Stomach (tissue), 9 donors: ENCODE data around the gene EMILIN1. TPM values are rescaled to one million over a fixed set of nuclear protein-coding genes. Genes with fewer than 3 reads are reported as not detected.
A peak's percentile ranks its signal among the peaks of the same experiment; 100 is the strongest.
"Not testable (repeated sequence)": the region's sequence is repeated elsewhere in the genome, so short reads cannot be mapped to it uniquely, and the experiment has no call there.

Experiments used
- DNase-seq, 2 donors: peaks; one replicate each; pipeline versions ENCODE4 v3.0.0 to v3.0.0-alpha.2; 2013 to 2019
- H3K27ac ChIP-seq, 5 donors: fragments of 200-600 bp in 4 of 5; sonication (generic) in 4 of 5; one replicate each; pipeline ENCODE4 v1.5.1; 2013 to 2019; ENCODE audit warnings: mild to moderate bottlenecking in 1 of 5, moderate library complexity in 1 of 5
- H3K27me3 ChIP-seq, 3 donors: fragments of 200-600 bp; sonication (generic); one replicate each; pipeline ENCODE4 v1.5.1; 2017 to 2019; ENCODE audit warnings: mixed run types in 1 of 3
- H3K36me3 ChIP-seq, 4 donors: fragments of 200-600 bp; sonication (generic); 1 replicate in 3 of 4; 2 replicates in 1 of 4; pipeline ENCODE4 v1.5.1; 2016 to 2019
- H3K4me1 ChIP-seq, 4 donors: fragments of 200-600 bp; sonication (generic); one replicate each; pipeline ENCODE4 v1.5.1; 2016 to 2019
- H3K4me3 ChIP-seq, 4 donors: fragments of 200-600 bp; sonication (generic) in 3 of 4; one replicate each; pipeline ENCODE4 v1.5.1; 2016 to 2019; ENCODE audit warnings: mild to moderate bottlenecking in 1 of 4
- H3K9me3 ChIP-seq, 4 donors: fragments of 200-600 bp; sonication (generic); one replicate each; pipeline ENCODE4 v1.5.1; 2016 to 2019
- CTCF ChIP-seq, 7 experiments: fragments of 450-650 bp in 4 of 7; fragments of 200-600 bp in 3 of 7; sonication (generic) in 3 of 7; IDR thresholded peaks; one replicate each; pipeline ENCODE4 v1.5.1; 2016 to 2019; ENCODE audit warnings: antibody characterized with exemption in 7 of 7, control low read depth in 2 of 7, mild to moderate bottlenecking in 1 of 7
- EP300 ChIP-seq: sonication (generic); formaldehyde crosslinking; IDR thresholded peaks from one replicate; pipeline ENCODE4 v1.6.1; 2017; ENCODE audit warnings: antibody characterized with exemption
- POLR2A ChIP-seq, 4 donors: fragments of 450-650 bp; IDR thresholded peaks; one replicate each; pipeline ENCODE4 v1.6.1; 2016; ENCODE audit warnings: antibody characterized with exemption in 4 of 4, control low read depth in 2 of 4, mild to moderate bottlenecking in 1 of 4, moderate library complexity in 1 of 4
- POLR2AphosphoS5 ChIP-seq, 3 donors: sonication (generic); formaldehyde crosslinking; IDR thresholded peaks; one replicate each; pipeline ENCODE4 v1.6.1; 2016; ENCODE audit warnings: antibody characterized with exemption in 3 of 3
- WGBS, 5 donors: extraction: QIAGEN DNeasy Blood & Tissue Kit in 3 of 5; methylation state at CpG; one replicate each; pipeline versions ENCODE4 v1.1.5 to v1.1.7; 2013 to 2018; 5-methylcytosine and 5-hydroxymethylcytosine counted together
- intact Hi-C: fragments of 100-400 bp; cut with DNase I; formaldehyde crosslinking; loops from one replicate; pipeline ENCODE4 v1.15.1; 2023; ENCODE audit warnings: low total_unique reads
- polyA plus RNA-seq, 3 donors: library from polyadenylated mRNA; stranded (reverse); fragments of 200-250 nt; gene quantifications; one replicate each; pipeline ENCODE4 v1.2.3, GENCODE V29; 2013
- total RNA-seq, 5 donors: library from RNA; depleted of rRNA; stranded (reverse); fragments of >200 nt; gene quantifications; one replicate each; pipeline versions ENCODE4 v1.1.0 to v1.2.3, GENCODE V29; 2014 to 2016
- donor health status: healthy with polysubstance abuse.
- donor health status: Bipolar disorder and iron deficiency.
- donor health status: healthy.

The EMILIN1 gene
- total and polyA plus RNA-seq, 8 donors, result 17.5 to 208 (median 52.1) TPM

GRCh38 chr2:27073782-27074181 is 4.6 kb upstream of the EMILIN1 start:
- Histone ChIP-seq H3K27me3 (peaks cover 0 to 2% (median 0%) of the 10 kb centered on the region in 3 donors), H3K4me3 (no peak overlapping the region), H3K9me3 (no peaks in the 10 kb centered on the region), H3K4me1 (peaks cover 28 to 83% (median 66%) of the 10 kb centered on the region in 4 donors), H3K36me3 (peaks cover 0 to 14% (median 11%) of the 10 kb centered on the region in 4 donors), H3K27ac (peak overlapping the region; percentile 20 to 94 (median 92))
- DNase-seq, result no peak
- TF ChIP-seq CTCF (IDR thresholded peaks at IDR 0.05) (no peak), POLR2A (IDR thresholded peaks at IDR 0.05) (no peak), EP300 (no peak), POLR2AphosphoS5 (IDR thresholded peaks at IDR 0.05) (no peak)
- intact Hi-C loops, result no loop called here
- WGBS, 5 donors, result 26 to 49% (median 40%) methylated on average over 2 of the region's 2 CpGs

- peak overlapping the region; percentile 14 to 94 (median 92) for H3K27ac ChIP-seq
- 40 to 68% (median 55%) methylated on average over 4 of the region's 4 CpGs for WGBS, 5 donors
- DNase-seq, result peak; percentile 61 to 74
These were observed 3.5 kb upstream of the EMILIN1 start for GRCh38 chr2:27074738-27075565.

GRCh38 chr2:27075566-27075871 is 2.9 kb upstream of the EMILIN1 start:
- DNase-seq, H3K36me3 ChIP-seq, H3K4me3 ChIP-seq, intact Hi-C loops, H3K9me3 ChIP-seq, H3K27me3 ChIP-seq: not testable (repeated sequence)
- Histone ChIP-seq H3K27ac (peak overlapping the region; percentile 14 to 94 (median 92)), H3K4me1 (peaks cover 12 to 76% (median 55%) of the 10 kb centered on the region in 4 donors)
- 64 to 80% (median 75%) methylated on average over 6 of the region's 6 CpGs for WGBS, 5 donors

More at GRCh38 chr2:27074738-27075565, 3.5 kb upstream of the EMILIN1 start:
- Histone ChIP-seq H3K36me3 (peaks cover 0 to 2% (median under 1%) of the 10 kb centered on the region in 4 donors), H3K27me3 (peaks cover 0 to 5% (median 0%) of the 10 kb centered on the region in 3 donors), H3K4me1 (peaks cover 17 to 76% (median 56%) of the 10 kb centered on the region in 4 donors), H3K4me3 (no peak overlapping the region), H3K9me3 (no peaks in the 10 kb centered on the region)
- no peak for TF ChIP-seq POLR2AphosphoS5 (IDR thresholded peaks at IDR 0.05)
- no peak for TF ChIP-seq EP300
- no peak for TF ChIP-seq CTCF (IDR thresholded peaks at IDR 0.05)
- intact Hi-C loops, result no loop called here

- Histone ChIP-seq H3K27ac (peak overlapping the region in 4 of 5 donors; percentile 92 to 94 (median 92)), H3K27me3 (peaks cover 0 to 5% (median 0%) of the 10 kb centered on the region in 3 donors), H3K9me3 (no peaks in the 10 kb centered on the region), H3K4me1 (peaks cover 15 to 81% (median 58%) of the 10 kb centered on the region in 4 donors), H3K4me3 (no peak overlapping the region), H3K36me3 (no peaks in the 10 kb centered on the region)
- intact Hi-C loops, result no loop called here
- TF ChIP-seq CTCF (IDR thresholded peaks at IDR 0.05) (no peak), POLR2A (IDR thresholded peaks at IDR 0.05) (no peak), EP300 (no peak), POLR2AphosphoS5 (IDR thresholded peaks at IDR 0.05) (no peak)
- 69 to 79% (median 78%) methylated on average over 4 of the region's 4 CpGs for WGBS, 5 donors
- no peak for DNase-seq
These were observed 2.1 kb upstream of the EMILIN1 start for GRCh38 chr2:27076323-27076722.

- DNase-seq, result no peak
- intact Hi-C loops, result no loop called here
These were observed 1.2 kb upstream of the EMILIN1 start for GRCh38 chr2:27077231-27077630.

More at GRCh38 chr2:27077231-27077630, 1.2 kb upstream of the EMILIN1 start:
- Histone ChIP-seq H3K36me3 (peaks cover 0 to 6% (median 2%) of the 10 kb centered on the region in 4 donors), H3K27ac (peak overlapping the region in 4 of 5 donors; percentile 92 to 94 (median 92)), H3K9me3 (no peaks in the 10 kb centered on the region), H3K4me1 (peaks cover 21 to 86% (median 62%) of the 10 kb centered on the region in 4 donors), H3K27me3 (peaks cover 0 to 5% (median 0%) of the 10 kb centered on the region in 3 donors), H3K4me3 (no peak overlapping the region)
- TF ChIP-seq POLR2A (IDR thresholded peaks at IDR 0.05) (no peak), CTCF (IDR thresholded peaks at IDR 0.05) (no peak), POLR2AphosphoS5 (IDR thresholded peaks at IDR 0.05) (no peak), EP300 (no peak)
- WGBS, 5 donors, result 65 to 79% (median 70%) methylated on average over 7 of the region's 7 CpGs
